Activated naive CD8-positive, alpha-beta T cell treated with anti-CD3 and anti-CD28 coated beads, Interleukin-2, amount 10 ng/mL, durations not matched to agents 7 days and 5 days (primary cell): Measurements from ENCODE around the gene PTPRG. TPM values are rescaled to one million over a fixed set of nuclear protein-coding genes. Genes with fewer than 3 reads are reported as not detected.

ENCODE experiments used
- ATAC-seq: fragments of 150-1000 bp; cut with Tn5 transposase; one replicate; pipeline ENCODE4 v1.10.0; 2021; ENCODE audit warnings: low read depth, moderate library complexity
- POLR2A ChIA-PET: fragments of 350-600 bp; sonication (Branson Sonifier 250); formaldehyde crosslinking; loops from one replicate; lab custom pipeline; 2021; ENCODE audit warnings: antibody characterized with exemption; lab: Charles Lee
- DNase-seq: peaks from one replicate; pipeline ENCODE4 v3.0.0; 2021
- H3K27ac Mint-ChIP-seq: one replicate; pipeline ENCODE4 v1.8.0; 2022; ENCODE audit warnings: mild to moderate bottlenecking, mixed read lengths
- H3K27me3 Mint-ChIP-seq: one replicate; pipeline ENCODE4 v1.8.0; 2022; ENCODE audit warnings: mild to moderate bottlenecking, moderate library complexity, mixed read lengths
- H3K36me3 Mint-ChIP-seq: one replicate; pipeline ENCODE4 v1.8.0; 2021; ENCODE audit warnings: mild to moderate bottlenecking, mixed read lengths
- H3K4me1 Mint-ChIP-seq: one replicate; pipeline ENCODE4 v1.8.0; 2021; ENCODE audit warnings: mixed read lengths
- H3K4me3 Mint-ChIP-seq: one replicate; pipeline ENCODE4 v1.8.0; 2022; ENCODE audit warnings: mild to moderate bottlenecking, moderate library complexity, mixed read lengths
- H3K9me3 Mint-ChIP-seq: one replicate; pipeline ENCODE4 v1.8.0; 2021; ENCODE audit warnings: mixed read lengths
- total RNA-seq, 2 experiments: library from RNA; stranded (reverse); gene quantifications; one replicate each; pipeline ENCODE4 v1.2.3, GENCODE V29; 2021

Gene PTPRG
- total RNA-seq, 2 experiments from 2014 or later, result not detected

DNA sequence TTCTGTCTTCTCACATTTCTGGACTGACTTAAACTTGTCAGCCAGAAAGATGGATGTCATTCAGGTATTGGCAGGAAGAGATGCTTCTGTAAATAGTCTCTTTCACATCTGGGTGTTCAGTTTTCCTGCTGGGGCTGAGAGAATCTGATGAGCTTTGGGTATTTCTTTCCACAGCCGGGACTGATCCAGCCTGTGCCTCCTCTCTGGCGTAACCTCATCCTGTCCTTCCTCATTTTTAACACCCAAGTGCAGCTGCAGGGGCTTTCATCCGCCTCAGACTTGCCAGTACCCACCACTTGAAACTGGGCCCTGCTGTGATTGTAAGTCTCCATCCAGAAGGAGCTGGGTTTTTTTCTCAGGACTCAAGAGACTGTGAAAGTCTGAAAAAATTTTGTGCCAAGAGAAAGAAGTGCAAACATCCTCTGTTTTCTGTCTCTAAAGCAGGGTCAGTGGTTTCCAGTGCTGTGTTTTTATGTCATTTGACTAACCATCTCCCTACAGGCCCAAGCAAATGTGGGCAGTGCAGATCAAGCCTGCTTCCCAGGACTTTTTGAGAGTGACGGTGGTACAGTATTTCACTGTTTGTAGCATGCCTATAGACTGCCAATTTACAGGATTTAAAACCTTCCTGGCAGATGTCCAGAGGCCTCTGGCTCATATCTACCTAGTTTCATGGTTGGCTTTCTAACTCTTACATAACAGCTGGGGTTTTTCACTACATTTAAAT, 342.7 kb downstream of the PTPRG start:
- Mint-ChIP-seq H3K4me3 (no peak overlapping the region), H3K36me3 (no peaks in the 10 kb centered on the region), H3K4me1 (no peaks in the 10 kb centered on the region), H3K27me3 (peaks cover 3% of the 10 kb centered on the region), H3K27ac (no peak overlapping the region), H3K9me3 (no peaks in the 10 kb centered on the region)
- no peak for DNase-seq
- POLR2A ChIA-PET, result no interaction called here
- no peak for ATAC-seq

DNA sequence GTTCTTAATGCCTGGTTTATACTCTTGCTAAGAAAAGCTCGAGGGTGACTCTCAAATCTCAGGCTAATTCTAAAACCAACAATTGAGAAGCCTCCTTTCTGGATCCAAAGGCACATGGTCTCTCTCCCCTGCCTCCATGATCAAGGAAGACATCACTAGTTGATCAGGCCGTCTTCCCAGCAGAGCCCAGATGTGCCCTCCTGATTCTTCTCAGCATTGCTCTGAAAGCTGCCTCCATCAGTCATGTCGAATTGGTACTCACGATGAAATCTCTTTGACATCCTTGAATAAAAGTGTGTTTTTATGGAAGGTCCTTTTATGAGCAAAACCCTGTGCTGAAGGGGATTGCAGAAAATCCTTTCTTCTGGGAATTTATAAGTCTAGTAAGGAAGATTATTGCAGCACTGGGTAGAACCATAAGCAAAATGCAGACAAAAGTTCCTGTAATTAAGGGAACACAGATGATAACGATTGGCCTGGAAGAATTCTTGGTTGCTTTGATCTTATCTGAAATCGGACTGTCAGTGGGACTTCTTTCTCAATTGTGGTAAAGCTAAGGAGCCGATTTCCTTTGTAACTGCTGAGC, 345.9 kb downstream of the PTPRG start:
- Mint-ChIP-seq H3K4me1 (no peaks in the 10 kb centered on the region), H3K9me3 (no peaks in the 10 kb centered on the region), H3K36me3 (no peaks in the 10 kb centered on the region), H3K4me3 (no peak overlapping the region), H3K27ac (no peak overlapping the region), H3K27me3 (no peaks in the 10 kb centered on the region)
- ATAC-seq (no peak), DNase-seq (no peak)
- POLR2A ChIA-PET, result no interaction called here

DNA sequence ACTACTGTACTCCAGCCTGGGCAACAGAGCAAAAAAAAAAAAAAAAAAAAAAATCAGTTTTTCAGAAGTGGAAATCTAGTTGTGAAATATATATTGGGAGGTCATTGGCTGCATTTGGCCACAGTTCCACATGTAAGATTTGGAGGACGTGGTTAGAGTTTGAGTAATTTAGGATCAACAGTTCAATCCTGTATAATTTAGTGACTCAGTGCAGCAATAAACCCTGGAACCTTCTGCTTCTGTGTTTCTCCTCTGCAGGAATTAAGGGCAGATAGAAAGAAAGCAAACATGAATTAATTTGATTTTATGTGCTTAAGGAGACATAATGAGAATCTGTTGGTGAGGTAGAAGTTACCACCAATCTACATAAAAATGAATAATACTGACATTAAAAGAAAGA, 347.0 kb downstream of the PTPRG start:
- ATAC-seq (no peak), DNase-seq (no peak)
- Mint-ChIP-seq H3K4me1 (no peaks in the 10 kb centered on the region), H3K36me3 (no peaks in the 10 kb centered on the region), H3K4me3 (no peak overlapping the region), H3K27me3 (no peaks in the 10 kb centered on the region), H3K9me3 (no peaks in the 10 kb centered on the region), H3K27ac (no peak overlapping the region)
- POLR2A ChIA-PET, result no interaction called here

DNA sequence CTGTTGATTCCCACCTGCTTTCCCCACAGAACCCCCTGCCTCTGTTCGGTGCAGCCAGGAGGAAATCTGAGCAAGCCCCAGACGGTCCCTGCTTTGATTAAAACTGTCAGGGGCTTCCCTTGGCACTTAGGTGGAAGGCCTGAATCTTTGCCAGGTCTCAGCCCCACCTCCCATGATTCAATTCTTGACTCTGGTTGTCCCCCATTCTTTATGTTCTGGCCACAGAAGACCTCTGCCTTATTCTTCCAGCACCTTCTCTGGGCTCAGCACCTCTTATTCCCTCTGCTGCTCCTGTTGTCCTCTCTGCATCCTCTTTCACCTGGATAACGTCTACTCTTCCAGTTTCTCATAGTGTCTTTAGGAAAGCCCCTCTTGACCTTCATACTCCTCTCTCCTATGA, 349.4 kb downstream of the PTPRG start:
- ATAC-seq (no peak), DNase-seq (no peak)
- Mint-ChIP-seq H3K27me3 (peaks cover 2% of the 10 kb centered on the region), H3K36me3 (no peaks in the 10 kb centered on the region), H3K9me3 (no peaks in the 10 kb centered on the region), H3K4me1 (no peaks in the 10 kb centered on the region), H3K4me3 (no peak overlapping the region), H3K27ac (no peak overlapping the region)
- POLR2A ChIA-PET, result no interaction called here

DNA sequence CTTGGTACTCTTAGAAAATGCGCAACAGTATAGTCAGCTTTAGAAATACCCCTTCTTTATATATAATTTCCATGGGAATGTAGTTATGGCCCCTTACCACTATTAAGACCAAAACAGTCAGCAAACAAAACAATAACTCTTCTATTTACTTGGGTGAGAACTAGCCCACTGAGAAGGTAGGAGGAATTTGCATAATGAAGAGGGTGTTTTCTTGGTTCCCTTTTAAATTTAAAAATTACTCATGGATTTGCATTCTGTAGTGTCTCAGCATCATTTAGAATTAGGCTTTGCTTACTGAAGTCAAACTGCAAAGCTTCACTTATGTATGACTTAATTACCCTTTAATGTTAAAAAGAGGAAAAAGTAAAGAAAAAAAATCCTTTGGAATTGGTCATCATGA, 350.8 kb downstream of the PTPRG start:
- H3K4me3 Mint-ChIP-seq, result no peak overlapping the region
- no peak for ATAC-seq
- peaks cover 2% of the 10 kb centered on the region for H3K27me3 Mint-ChIP-seq
- no peaks in the 10 kb centered on the region for H3K36me3 Mint-ChIP-seq
- no peaks in the 10 kb centered on the region for H3K9me3 Mint-ChIP-seq
- H3K27ac Mint-ChIP-seq, result no peak overlapping the region
- no peaks in the 10 kb centered on the region for H3K4me1 Mint-ChIP-seq
- POLR2A ChIA-PET, result no interaction called here
- no peak for DNase-seq

DNA sequence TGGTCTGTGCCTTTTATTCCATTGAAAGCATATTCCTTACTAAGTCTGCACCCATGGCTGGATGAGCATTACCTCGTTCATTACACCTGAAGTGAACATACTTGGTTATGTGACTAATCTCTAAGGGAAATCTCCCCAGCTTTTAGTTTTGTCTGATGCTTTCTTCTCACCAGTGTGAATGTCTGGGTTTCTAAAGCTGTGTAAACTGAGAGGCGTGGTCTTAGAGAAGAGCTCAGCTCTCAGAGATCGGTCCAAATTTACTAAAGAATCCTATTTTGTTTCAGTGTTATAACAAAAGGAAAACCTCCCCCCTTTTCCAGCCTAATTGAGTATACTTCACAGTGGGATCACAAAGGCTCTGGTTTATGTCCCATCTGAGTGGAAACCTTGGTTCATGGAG, 352.3 kb downstream of the PTPRG start:
- peaks cover 2% of the 10 kb centered on the region for H3K27me3 Mint-ChIP-seq
- H3K4me1 Mint-ChIP-seq, result no peaks in the 10 kb centered on the region
- H3K9me3 Mint-ChIP-seq, result no peaks in the 10 kb centered on the region
- H3K4me3 Mint-ChIP-seq, result no peak overlapping the region
- ATAC-seq (no peak), DNase-seq (no peak)
- no peaks in the 10 kb centered on the region for H3K36me3 Mint-ChIP-seq
- H3K27ac Mint-ChIP-seq, result no peak overlapping the region
- POLR2A ChIA-PET, result no interaction called here

DNA sequence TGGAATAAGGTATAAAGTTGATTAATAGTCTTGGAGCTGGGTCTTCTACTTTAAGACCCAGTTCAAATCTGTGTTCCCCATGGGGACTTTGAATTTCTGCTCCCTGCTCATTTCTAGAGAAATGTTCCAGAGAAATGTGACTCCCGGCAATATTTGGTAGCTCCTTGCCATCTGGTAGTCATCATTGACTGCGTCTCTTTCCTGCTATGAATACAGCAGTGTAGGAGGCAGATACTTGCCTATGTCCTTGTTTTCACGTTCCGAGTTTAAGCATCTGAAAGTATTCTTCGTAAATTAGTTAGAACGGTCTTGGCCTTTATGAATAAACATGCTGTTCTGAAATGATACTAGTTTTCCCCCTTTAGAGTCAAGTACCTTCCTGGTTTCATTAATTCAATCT, 352.9 kb downstream of the PTPRG start:
- no peak overlapping the region for H3K27ac Mint-ChIP-seq
- no peak for DNase-seq
- no peaks in the 10 kb centered on the region for H3K9me3 Mint-ChIP-seq
- no peak for ATAC-seq
- POLR2A ChIA-PET, result no interaction called here
- H3K27me3 Mint-ChIP-seq, result peaks cover 2% of the 10 kb centered on the region
- no peaks in the 10 kb centered on the region for H3K36me3 Mint-ChIP-seq
- H3K4me1 Mint-ChIP-seq, result no peaks in the 10 kb centered on the region
- H3K4me3 Mint-ChIP-seq, result no peak overlapping the region

DNA sequence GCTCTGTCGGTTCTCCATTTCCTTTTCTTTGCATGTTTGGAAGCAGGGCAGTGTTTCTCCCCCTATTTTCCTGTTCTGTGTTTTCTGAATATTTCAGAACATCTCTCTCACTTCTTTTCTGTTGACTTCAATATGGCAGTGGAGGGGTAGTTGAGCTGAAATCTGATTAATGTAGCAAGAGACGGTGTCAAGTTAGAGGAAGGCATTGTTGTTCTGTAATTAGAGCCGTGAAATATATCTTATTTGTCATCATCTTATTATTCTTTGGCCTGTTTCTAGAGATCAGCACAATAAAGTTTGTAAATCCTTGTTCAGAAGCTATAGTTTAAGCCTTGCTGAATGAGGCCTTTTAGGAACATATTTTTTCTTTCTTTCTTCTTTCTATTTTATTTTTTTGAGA, 353.9 kb downstream of the PTPRG start:
- no peaks in the 10 kb centered on the region for H3K4me1 Mint-ChIP-seq
- POLR2A ChIA-PET, result no interaction called here
- no peak overlapping the region for H3K27ac Mint-ChIP-seq
- DNase-seq (no peak), ATAC-seq (no peak)
- H3K27me3 Mint-ChIP-seq, result peaks cover 2% of the 10 kb centered on the region
- no peak overlapping the region for H3K4me3 Mint-ChIP-seq
- H3K9me3 Mint-ChIP-seq, result no peaks in the 10 kb centered on the region
- H3K36me3 Mint-ChIP-seq, result no peaks in the 10 kb centered on the region

DNA sequence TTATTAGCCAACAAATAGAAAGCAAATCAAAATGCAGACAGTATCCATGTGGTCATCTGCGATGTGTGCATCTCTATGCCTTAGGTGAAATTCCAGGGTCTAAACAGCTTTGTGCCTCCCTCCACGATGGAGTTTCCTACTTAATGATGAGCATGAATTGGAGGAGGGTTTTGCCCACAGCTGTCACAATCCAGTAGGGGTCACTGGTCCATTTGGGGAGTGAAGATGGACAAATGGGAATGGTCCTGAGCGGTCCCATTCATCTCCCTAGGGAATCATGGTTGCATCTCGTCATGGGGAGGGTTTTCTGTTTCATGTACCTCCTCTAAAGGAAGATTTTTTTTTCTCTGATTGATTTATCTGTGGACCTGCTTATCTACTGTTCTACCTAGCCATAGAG, 358.0 kb downstream of the PTPRG start:
- POLR2A ChIA-PET, result no interaction called here
- H3K36me3 Mint-ChIP-seq, result no peaks in the 10 kb centered on the region
- H3K4me3 Mint-ChIP-seq, result no peak overlapping the region
- H3K9me3 Mint-ChIP-seq, result no peaks in the 10 kb centered on the region
- peaks cover 2% of the 10 kb centered on the region for H3K27me3 Mint-ChIP-seq
- ATAC-seq (no peak), DNase-seq (no peak)
- no peak overlapping the region for H3K27ac Mint-ChIP-seq
- H3K4me1 Mint-ChIP-seq, result no peaks in the 10 kb centered on the region

DNA sequence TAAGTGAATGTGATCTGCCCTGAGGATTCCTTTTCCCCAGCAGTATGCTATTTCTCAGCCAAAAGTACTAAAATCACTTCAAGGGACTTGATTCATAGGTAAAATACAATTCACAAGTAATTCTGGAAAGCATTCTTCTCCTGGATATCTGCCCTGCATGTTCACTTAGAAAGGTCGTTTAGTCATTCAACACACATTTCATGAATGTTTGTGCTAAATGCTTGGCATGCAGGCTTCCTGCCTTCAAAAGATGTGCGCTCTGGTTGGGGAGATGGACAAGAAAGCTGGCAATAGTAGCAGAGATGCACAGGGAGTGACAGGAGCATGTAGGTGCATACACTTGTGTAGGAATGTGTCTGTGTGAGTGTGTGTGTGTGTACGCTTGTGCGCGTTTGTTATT, 360.7 kb downstream of the PTPRG start:
- no peaks in the 10 kb centered on the region for H3K36me3 Mint-ChIP-seq
- POLR2A ChIA-PET, result no interaction called here
- H3K4me1 Mint-ChIP-seq, result no peaks in the 10 kb centered on the region
- H3K27ac Mint-ChIP-seq, result no peak overlapping the region
- no peak for ATAC-seq
- H3K4me3 Mint-ChIP-seq, result no peak overlapping the region
- H3K27me3 Mint-ChIP-seq, result no peaks in the 10 kb centered on the region
- no peaks in the 10 kb centered on the region for H3K9me3 Mint-ChIP-seq
- no peak for DNase-seq

DNA sequence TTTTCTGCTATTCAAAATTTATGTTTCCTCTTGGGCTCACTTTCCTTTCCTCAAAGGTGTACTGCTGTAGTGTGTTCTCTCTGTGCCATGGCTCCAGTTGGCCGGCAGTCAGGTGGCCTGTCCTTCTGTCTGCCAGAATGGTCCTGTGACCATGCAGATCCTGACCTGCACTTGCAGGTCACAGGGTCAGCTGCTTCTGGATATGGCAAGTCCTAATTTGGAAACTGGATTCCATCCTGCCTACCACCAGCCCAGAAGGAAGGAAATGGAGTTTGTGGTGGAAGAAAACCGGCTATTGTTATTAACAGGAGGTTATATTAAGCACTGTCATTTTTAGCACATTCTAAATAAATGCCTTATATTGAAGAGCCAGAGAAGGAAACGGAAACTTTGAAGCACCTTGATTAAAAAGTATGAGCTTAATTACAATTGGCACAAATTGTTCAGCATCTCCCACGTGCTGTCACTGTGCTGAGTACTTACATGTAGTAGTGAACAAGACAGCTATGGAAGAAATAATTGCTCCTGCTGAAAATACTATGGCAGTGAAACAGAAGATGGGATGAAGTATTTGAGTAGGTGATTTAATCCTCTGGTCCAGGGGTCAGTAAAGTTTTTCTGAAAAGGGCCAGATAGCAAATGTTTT, 362.8 kb downstream of the PTPRG start:
- Mint-ChIP-seq H3K4me1 (no peaks in the 10 kb centered on the region), H3K9me3 (no peaks in the 10 kb centered on the region), H3K36me3 (no peaks in the 10 kb centered on the region), H3K27me3 (no peaks in the 10 kb centered on the region), H3K4me3 (no peak overlapping the region), H3K27ac (no peak overlapping the region)
- DNase-seq (no peak), ATAC-seq (no peak)
- POLR2A ChIA-PET, result no interaction called here

DNA sequence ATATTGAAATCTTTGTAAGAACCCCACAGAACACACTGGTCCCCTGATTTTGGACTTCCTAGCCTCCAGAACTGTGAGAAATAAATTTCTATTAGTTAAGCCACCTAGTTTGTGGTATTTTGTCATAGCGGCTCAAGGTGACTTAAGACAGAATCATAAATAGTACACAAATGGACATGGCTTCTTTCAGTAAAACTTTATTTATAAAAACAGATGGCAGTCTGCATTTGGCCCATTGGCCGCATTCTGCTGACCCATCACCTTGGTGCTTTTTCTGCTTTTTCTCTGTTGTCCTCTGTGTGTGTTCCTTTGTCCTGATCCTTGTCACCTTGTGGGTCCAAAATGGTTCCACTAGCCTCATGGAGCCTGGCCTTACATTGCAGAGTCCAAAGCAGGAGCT, 363.6 kb downstream of the PTPRG start:
- no peak for ATAC-seq
- no peaks in the 10 kb centered on the region for H3K27me3 Mint-ChIP-seq
- no peaks in the 10 kb centered on the region for H3K9me3 Mint-ChIP-seq
- no peaks in the 10 kb centered on the region for H3K4me1 Mint-ChIP-seq
- H3K27ac Mint-ChIP-seq, result no peak overlapping the region
- POLR2A ChIA-PET, result no interaction called here
- no peak overlapping the region for H3K4me3 Mint-ChIP-seq
- no peaks in the 10 kb centered on the region for H3K36me3 Mint-ChIP-seq
- DNase-seq, result no peak

DNA sequence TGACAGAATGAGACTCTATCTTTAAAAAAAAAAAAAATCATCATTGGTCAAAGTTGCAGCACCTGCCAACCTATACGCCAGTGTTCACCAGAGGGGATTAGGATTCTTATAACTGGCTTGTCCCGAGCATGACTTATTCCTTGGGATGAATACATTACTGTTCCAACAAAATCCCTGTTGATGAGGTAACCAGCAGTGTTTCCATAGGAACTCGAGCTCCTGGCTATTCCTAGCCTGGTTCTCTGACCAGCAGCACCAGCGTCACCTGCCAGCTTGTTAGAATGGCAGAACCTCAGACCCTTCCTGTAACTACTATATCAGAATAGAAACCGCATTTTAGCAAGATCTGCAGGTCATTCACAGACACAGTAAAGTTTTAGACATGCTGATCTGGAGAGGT, 364.4 kb downstream of the PTPRG start:
- H3K27me3 Mint-ChIP-seq, result no peaks in the 10 kb centered on the region
- DNase-seq, result no peak

DNA sequence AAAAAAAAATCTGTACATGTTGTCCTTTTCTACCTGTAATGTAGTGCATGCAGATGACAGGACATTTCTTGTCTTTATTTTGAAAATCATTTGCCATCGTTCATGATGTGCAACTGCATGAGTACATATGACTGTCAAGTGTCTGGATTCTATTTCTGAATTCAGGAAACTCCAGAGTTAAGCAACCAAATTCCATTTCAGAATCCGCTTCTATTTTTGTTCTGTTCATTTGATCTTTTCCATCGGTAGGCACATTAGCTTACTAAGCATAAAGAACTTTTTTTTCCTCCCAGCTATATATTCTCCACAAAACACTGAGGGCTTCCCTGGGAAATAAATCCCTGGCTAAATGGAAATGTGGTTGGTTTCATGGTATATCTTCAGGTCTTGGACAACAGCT, 365.6 kb downstream of the PTPRG start:
- Mint-ChIP-seq H3K27me3 (no peaks in the 10 kb centered on the region), H3K4me3 (no peak overlapping the region), H3K4me1 (no peaks in the 10 kb centered on the region), H3K27ac (no peak overlapping the region), H3K9me3 (no peaks in the 10 kb centered on the region), H3K36me3 (no peaks in the 10 kb centered on the region)
- ATAC-seq, result no peak
- no peak for DNase-seq
- POLR2A ChIA-PET, result no interaction called here

More for the DNA sequence above, 364.4 kb downstream of the PTPRG start:
- Mint-ChIP-seq H3K4me3 (no peak overlapping the region), H3K27ac (no peak overlapping the region), H3K9me3 (no peaks in the 10 kb centered on the region), H3K4me1 (no peaks in the 10 kb centered on the region), H3K36me3 (no peaks in the 10 kb centered on the region)
- POLR2A ChIA-PET, result no interaction called here
- ATAC-seq, result no peak
